Mucosa of stomach (tissue), 1 donor: ENCODE measurements around the gene SLF2.

Experiments
- H3K27me3 ChIP-seq: one replicate; pipeline ENCODE4 v1.7.0; 2013; ENCODE audit warnings: mild to moderate bottlenecking, low read length; ENCODE audit not compliant: control insufficient read depth, insufficient read depth
- H3K36me3 ChIP-seq: one replicate; pipeline ENCODE4 v1.7.0; 2013; ENCODE audit warnings: low read length; ENCODE audit not compliant: control insufficient read depth, insufficient read depth
- H3K4me1 ChIP-seq: one replicate; pipeline ENCODE4 v1.7.0; 2013; ENCODE audit warnings: mild to moderate bottlenecking, low read length; ENCODE audit not compliant: control insufficient read depth, insufficient read depth
- H3K4me3 ChIP-seq: one replicate; pipeline ENCODE4 v1.7.0; 2013; ENCODE audit warnings: low read length
- H3K9ac ChIP-seq: one replicate; pipeline ENCODE4 v1.7.0; 2013; ENCODE audit warnings: mild to moderate bottlenecking, low read length, moderate library complexity
- H3K9me3 ChIP-seq: one replicate; pipeline ENCODE4 v1.7.0; 2013; ENCODE audit warnings: mild to moderate bottlenecking, low read length, moderate library complexity; ENCODE audit not compliant: control insufficient read depth
- donor health status: Pancreatic carcinoma.

The SLF2 gene

DNA sequence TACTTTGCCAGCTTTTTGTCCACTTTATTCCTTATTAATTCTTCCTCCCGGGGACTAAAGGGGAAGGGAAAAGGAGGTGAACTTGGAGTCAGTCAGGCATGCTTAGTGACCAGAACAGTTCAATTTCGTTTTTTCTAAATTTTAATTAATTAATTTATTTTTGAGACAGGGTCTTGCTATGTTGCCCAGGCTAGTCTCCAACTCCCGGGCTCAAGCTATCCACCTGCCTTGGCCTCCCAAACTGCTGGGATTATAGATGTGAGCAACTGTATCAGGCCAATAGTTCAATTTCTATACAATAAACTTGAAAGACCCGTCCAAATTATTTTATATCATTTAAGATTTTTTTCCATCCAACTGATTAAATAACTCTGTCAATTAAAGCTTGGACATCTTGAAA, 1.3 kb upstream of the SLF2 start:
- H3K27me3 ChIP-seq, result no peaks in the 10 kb centered on the region
- H3K36me3 ChIP-seq, result no peaks in the 10 kb centered on the region
- H3K9ac ChIP-seq, result no peak overlapping the region
- H3K4me1 ChIP-seq, result peaks cover 6% of the 10 kb centered on the region
- no peak overlapping the region for H3K4me3 ChIP-seq
- H3K9me3 ChIP-seq, result no peaks in the 10 kb centered on the region

DNA sequence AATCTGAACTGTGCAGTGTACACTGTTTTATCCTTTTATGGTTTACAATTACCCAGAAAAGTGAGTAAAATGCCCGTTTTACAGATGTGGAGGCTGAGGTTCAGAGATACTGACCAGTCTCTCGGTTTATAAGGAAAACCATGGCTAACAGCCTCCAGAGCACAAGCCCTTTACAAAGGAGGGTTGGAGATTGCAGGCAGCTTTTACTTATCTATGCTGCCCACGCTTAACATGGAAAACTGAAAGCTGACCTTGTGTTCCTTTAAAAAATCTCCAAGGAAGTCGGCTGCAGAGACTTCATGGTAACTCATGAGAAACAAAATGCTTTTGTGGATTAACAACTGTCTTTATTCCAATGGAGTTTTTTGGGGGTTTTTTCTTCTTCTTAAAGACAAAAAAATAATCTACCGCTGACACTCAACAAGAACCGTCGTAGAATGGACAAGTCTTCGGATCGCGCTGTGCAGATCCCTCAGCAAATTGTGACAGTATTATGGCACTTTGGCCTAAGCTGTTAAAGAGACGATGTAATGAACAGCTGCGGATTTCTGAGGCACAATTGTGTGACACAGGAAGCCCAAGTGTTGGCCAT, 654 bp upstream of the SLF2 start:
- Histone ChIP-seq H3K27me3 (no peaks in the 10 kb centered on the region), H3K4me3 (peak overlapping the region; percentile 90), H3K36me3 (no peaks in the 10 kb centered on the region), H3K9ac (peak overlapping the region; percentile 74), H3K4me1 (peaks cover 6% of the 10 kb centered on the region), H3K9me3 (no peaks in the 10 kb centered on the region)

DNA sequence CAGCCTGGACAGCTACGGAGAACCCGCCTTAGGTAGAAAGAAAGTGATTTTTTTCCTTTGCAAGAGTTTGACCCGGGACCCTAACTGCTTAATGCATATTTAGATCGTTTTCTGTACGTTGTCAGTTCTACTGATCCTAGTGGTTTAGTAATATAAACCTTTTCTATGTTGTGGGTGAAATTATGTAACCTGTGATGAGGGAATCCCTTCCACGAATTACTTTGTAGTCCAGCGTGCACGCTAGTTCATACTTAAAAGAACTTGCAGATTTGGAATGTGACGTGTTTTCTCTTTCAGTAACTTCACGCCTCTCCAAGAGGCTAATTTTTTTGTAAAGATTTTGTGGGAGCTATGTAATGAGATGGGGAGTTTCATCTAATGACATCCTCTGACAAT, 705 bp downstream of the SLF2 start:
- H3K36me3 ChIP-seq, result no peaks in the 10 kb centered on the region
- no peaks in the 10 kb centered on the region for H3K27me3 ChIP-seq
- H3K9me3 ChIP-seq, result no peaks in the 10 kb centered on the region
- peaks cover 6% of the 10 kb centered on the region for H3K4me1 ChIP-seq
- peak overlapping the region; percentile 90 for H3K4me3 ChIP-seq
- peak overlapping the region; percentile 75 for H3K9ac ChIP-seq

DNA sequence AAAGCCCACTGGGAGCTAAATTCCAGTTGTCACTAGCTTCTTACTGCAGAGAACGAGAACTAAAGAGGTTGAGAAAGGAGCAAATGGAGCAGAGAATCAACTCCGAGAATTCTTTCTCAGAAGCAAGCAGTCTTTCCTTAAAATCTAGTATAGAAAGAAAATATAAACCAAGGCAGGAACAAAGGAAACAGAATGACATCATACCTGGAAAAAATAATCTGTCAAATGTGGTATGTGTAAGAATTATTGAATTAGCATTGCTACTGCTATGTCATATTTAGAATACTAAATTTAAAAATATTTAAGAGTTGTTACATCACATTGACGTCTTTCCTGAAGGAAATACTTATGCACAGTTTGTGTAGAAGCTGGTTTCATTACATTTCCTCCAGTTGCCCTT, 4.3 kb downstream of the SLF2 start:
- Histone ChIP-seq H3K4me3 (no peak overlapping the region), H3K9me3 (no peaks in the 10 kb centered on the region), H3K27me3 (no peaks in the 10 kb centered on the region), H3K4me1 (peaks cover 1% of the 10 kb centered on the region), H3K36me3 (no peaks in the 10 kb centered on the region), H3K9ac (no peak overlapping the region)

DNA sequence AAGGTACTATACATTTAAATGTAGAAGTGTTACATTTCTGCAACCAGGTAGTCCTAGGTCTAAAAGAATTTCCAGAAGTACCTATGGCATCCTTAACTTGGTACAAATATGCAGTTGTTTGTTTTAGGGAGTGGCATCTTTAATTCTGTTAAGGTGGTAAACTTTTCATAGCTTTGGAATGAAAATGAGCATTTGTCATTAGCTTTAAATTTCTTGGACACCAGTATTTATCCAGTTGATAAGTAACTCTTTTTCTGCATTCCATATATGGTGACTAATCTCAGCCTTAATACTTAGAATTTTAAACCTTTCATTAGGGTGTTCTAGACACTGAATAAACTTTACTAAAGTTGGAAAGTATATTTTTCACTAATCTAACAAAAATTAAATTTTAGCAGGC, 10.8 kb downstream of the SLF2 start:
- Histone ChIP-seq H3K9ac (no peak overlapping the region), H3K9me3 (no peaks in the 10 kb centered on the region), H3K4me1 (no peaks in the 10 kb centered on the region), H3K4me3 (no peak overlapping the region), H3K27me3 (no peaks in the 10 kb centered on the region), H3K36me3 (peaks cover 7% of the 10 kb centered on the region)

DNA sequence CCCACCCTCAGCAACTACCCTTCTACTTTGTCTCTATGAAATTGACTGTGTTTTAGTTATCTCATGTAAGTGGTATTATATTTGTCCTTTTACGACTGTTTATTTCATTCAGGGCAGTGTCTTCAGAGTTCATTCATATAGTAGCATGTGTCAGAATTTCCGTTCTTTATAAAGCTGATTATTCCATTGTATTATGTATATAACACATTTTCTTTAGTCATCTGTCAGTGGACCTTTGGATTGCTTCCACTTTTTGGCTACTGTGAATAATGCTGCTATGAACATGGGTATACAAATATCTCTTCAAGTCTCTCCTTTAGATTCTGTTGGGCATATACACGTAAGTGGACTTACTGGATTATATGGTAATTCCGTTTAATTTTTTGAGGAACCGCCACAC, 14.5 kb downstream of the SLF2 start:
- Histone ChIP-seq H3K9ac (no peak overlapping the region), H3K4me1 (no peaks in the 10 kb centered on the region), H3K4me3 (no peak overlapping the region), H3K27me3 (no peaks in the 10 kb centered on the region), H3K36me3 (peaks cover 8% of the 10 kb centered on the region), H3K9me3 (no peaks in the 10 kb centered on the region)

DNA sequence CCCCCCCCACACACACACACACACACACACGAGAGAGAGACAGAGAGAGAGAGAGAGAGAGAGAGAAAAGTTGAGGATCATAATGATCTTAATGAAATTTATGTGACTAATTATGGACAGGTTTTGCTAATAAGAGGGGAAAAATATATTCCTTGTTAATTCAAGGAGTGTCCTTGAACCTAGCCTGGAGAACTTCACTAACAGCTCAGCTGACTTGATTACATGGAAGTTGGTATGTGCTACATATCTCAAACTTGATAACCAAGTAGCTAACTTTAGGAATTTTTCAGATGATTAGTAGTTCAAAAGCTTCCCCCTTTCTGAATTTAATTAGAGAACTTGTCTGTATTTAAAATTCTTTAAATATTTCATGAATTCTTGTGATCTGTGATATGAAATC, 15.3 kb downstream of the SLF2 start:
- H3K4me1 ChIP-seq, result no peaks in the 10 kb centered on the region
- no peaks in the 10 kb centered on the region for H3K9me3 ChIP-seq
- no peak overlapping the region for H3K4me3 ChIP-seq
- H3K36me3 ChIP-seq, result peaks cover 12% of the 10 kb centered on the region
- H3K9ac ChIP-seq, result no peak overlapping the region
- H3K27me3 ChIP-seq, result no peaks in the 10 kb centered on the region

DNA sequence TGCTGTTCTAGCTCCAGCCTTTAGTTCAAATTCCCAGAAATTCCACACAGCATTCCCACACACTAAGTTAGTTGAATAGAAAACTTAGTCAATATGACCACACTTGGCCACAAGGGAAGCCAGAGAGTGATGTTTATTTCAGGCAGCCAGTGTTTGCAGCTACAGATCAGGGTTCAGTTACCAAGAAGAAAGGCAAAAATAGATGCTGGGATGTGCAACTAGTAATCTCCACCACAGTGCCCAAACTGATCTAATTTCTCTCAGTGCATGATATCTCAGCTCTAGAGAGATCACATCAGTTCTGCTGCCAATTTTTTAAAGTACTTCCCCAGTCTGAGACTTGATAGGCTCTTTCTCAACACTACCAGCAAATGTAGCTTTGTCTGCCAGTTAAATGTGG, 17.6 kb downstream of the SLF2 start:
- Histone ChIP-seq H3K9me3 (no peaks in the 10 kb centered on the region), H3K27me3 (no peaks in the 10 kb centered on the region), H3K4me3 (no peak overlapping the region), H3K4me1 (no peaks in the 10 kb centered on the region), H3K9ac (no peak overlapping the region), H3K36me3 (peaks cover 5% of the 10 kb centered on the region)

DNA sequence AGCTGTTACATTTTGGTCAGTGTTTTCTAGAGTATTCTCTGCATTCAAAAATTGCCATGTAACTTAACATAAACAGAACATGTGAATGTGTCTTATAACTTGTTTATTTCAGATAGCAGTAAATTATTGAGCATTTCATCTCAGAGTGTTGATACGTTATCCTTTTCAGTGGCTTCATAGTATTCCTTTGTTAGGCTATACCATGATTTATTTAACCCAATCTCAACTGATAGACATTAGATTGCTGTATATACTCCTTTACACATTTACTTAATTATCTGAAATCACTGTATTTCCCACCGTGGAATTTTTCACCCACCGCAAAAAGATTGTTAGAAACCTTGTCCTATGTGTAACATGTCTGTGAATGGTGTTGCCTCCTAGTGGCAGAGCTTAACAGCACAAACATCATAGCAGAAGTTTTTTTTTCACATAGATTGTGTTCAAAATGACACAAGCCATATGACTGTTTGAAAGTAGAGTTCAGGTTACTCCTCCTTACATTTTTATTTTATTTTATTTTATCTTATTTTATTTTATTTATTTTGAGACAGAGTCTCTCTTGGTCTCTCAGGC, 21.4 kb downstream of the SLF2 start:
- no peak overlapping the region for H3K9ac ChIP-seq
- no peaks in the 10 kb centered on the region for H3K9me3 ChIP-seq
- peaks cover 5% of the 10 kb centered on the region for H3K36me3 ChIP-seq
- H3K4me3 ChIP-seq, result no peak overlapping the region
- no peaks in the 10 kb centered on the region for H3K4me1 ChIP-seq
- no peaks in the 10 kb centered on the region for H3K27me3 ChIP-seq

DNA sequence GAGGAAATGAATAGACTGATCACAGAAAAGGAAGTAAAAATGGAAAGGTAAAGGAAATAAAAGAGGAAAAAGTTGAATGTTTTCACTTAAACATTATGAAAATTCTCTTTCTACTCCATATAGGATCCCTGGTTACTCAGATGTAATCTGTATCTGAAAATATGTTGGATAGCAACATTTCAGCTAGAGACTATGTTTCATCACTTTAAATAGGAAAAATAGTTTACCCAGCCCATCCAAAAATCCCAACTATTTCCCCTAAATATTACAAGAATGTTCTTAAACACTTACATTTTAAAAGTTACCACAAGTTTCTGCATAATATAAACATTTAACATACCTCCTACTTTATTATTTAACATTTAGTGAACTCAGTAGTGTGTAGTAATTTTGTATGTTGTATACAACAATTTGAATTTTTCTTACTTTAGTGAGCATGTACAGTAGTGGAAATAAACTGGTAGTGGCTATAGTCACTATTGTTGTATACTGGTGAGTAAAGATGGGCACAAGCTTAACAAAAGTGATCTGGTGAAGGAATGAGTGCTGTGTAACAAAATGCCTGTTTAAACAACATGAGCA, 27.1 kb downstream of the SLF2 start:
- Histone ChIP-seq H3K4me3 (no peak overlapping the region), H3K4me1 (no peaks in the 10 kb centered on the region), H3K9ac (no peak overlapping the region), H3K9me3 (no peaks in the 10 kb centered on the region), H3K36me3 (no peaks in the 10 kb centered on the region), H3K27me3 (no peaks in the 10 kb centered on the region)

DNA sequence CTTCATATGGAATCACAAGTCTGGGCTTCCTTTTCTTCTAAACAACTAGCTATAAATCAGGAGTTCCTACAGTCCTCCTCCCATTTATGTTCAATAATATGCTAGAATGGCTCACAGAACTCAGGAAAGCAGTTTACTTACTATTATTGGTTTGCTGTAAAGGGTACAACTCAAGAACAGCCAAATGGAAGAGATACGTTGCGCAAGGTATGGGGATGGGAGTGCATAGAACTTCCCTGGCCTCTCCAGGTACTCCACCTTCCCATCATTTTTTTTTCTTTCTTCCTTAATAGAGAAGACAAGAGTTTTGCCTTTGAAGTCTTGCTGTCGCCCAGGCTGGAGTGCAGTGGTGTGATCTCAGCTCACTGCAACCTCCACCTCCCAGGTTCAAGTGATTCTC, 29.5 kb downstream of the SLF2 start:
- no peaks in the 10 kb centered on the region for H3K27me3 ChIP-seq
- no peak overlapping the region for H3K4me3 ChIP-seq
- no peak overlapping the region for H3K9ac ChIP-seq
- H3K4me1 ChIP-seq, result no peaks in the 10 kb centered on the region
- H3K9me3 ChIP-seq, result no peaks in the 10 kb centered on the region
- H3K36me3 ChIP-seq, result peaks cover 7% of the 10 kb centered on the region

DNA sequence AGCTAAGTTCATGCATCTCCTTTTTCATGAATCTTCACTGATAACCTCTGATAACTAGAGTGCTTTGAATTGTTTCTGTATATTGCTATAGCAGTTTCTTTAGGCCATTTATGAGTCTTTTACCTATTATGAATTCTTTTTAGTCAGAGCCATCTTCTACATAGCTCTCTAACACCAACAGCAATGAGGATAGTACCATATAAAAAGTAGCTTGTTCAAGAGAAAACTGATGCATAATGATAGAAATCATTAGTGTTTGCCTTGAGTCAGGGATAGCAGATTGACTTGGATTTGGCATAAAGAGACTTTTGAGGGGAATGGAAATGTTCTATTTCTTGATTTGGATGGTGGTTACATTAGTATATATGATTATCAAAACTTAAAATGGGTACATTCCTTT, 30.7 kb downstream of the SLF2 start:
- Histone ChIP-seq H3K4me1 (no peaks in the 10 kb centered on the region), H3K27me3 (no peaks in the 10 kb centered on the region), H3K36me3 (peaks cover 7% of the 10 kb centered on the region), H3K4me3 (no peak overlapping the region), H3K9ac (no peak overlapping the region), H3K9me3 (no peaks in the 10 kb centered on the region)
